HG03469 (cell line): ENCODE measurements around the gene RIOK2.
A peak's percentile ranks its signal among the peaks of the same experiment; 100 is the strongest.
"Not testable (repeated sequence)": the region's sequence is repeated elsewhere in the genome, so short reads cannot be mapped to it uniquely, and the experiment has no call there.

Experiments
- ATAC-seq: cut with Tn5 transposase; IDR thresholded peaks from one replicate; pipeline ENCODE4 v1.9.1; 2021; ENCODE audit warnings: mild to moderate bottlenecking, moderate library complexity, moderate number of reproducible peaks; ENCODE audit not compliant: unreplicated experiment

Gene RIOK2

DNA sequence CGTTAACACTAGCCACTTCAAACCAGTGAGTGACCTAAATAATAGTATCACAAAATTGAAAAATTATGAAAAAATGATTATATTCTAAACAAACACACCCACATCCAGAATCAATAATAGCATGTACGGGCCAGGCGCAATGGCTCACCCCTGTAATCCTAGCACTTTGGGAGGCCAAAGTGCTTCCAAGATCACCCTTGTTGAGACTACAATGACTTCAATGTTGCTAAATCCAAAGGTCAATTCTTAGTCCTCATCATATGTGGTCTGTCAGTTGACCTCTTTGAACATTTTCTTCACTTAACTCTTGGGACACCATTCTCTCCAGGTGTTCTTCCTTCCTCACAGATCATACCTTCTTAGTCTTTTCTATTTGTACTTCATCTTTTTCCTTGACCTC lies 11.3 kb downstream of the RIOK2 start:
- no peak for ATAC-seq

DNA sequence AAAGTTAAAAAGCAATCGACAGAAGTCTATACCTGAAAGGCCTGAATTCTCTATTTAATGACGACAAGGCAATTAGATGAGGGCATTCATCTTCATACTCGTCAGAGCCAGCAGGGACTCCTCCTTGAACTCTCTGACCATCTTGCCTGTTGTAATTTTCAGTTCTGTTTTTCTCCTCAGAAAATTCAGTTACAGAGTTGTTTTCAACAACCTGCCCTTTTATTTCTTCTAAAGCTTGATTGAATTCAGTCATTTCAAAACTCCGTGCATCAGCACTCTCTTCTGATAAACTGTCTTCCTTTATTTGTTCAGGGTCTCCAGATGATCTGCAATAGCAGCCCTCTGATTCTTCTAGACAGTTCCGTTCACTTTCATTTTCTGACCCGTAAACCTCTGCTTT lies 15.6 kb downstream of the RIOK2 start:
- peak; percentile 64 for ATAC-seq

GRCh38 chr5:97165726-97166125 lies 17.3 kb downstream of the RIOK2 start:
- ATAC-seq = no peak

DNA sequence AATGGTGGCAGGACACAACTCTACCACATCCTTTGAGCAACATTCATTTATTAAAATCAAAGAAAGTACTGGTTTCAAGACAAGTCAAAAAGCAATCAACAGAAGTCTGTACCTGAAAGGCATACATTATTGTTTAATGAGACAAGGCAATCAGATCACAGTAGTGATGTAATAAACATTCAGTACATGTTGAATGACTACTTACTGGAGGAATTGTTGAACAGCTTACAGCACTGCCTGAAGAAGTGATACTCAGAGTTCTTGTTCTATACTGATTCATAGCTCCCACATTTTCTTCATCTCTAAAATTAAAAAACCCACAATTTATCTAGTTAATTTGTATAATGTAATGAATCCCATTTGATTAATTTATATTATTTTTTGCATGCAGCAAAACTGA lies 18.2 kb downstream of the RIOK2 start:
- ATAC-seq = no peak

DNA sequence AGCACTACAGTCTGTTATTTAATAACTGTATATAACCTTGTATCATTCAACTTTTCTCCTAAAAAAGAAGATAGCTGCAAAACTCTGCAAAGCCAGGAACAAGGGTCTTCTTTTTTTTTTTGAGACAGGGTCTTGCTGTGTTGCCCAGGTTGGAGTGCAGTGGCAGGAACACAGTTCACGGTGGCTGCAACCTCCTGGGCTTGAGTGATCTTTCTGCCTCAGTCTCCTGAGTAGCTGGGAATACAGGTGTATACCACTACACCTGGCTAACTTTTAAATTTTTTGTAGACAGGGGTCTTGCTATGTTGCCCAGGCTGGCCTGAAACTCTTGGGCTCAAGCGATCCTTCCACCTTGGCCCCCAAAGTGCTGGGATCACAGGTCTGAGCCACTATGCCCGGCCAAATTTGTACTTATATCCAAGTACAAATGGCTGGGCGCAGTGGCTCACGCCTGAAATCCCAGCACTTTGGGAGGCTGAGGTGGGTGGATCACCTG lies 19.2 kb downstream of the RIOK2 start:
- ATAC-seq = no peak

DNA sequence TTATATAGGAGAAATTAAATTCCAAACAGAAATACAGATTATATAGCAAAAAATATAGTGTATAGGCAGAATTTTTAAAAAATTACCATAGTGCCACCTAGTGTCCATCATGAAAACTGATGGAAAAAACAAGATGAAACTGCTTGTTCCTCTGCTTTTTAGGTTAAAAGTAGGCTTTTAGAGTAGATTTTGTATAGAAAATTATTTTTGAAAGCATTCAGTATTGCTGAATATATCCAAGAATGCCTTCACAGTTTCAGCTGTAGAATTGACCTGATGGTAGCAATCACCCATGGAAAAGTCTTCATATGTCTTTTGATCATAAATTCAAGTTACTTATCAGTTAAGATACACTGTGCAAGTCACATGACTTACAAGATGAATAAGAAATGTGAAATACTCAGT lies 19.7 kb downstream of the RIOK2 start:
- ATAC-seq = no peak

GRCh38 chr5:97162045-97162444 lies 21.0 kb downstream of the RIOK2 start:
- peak; percentile 58 for ATAC-seq

DNA sequence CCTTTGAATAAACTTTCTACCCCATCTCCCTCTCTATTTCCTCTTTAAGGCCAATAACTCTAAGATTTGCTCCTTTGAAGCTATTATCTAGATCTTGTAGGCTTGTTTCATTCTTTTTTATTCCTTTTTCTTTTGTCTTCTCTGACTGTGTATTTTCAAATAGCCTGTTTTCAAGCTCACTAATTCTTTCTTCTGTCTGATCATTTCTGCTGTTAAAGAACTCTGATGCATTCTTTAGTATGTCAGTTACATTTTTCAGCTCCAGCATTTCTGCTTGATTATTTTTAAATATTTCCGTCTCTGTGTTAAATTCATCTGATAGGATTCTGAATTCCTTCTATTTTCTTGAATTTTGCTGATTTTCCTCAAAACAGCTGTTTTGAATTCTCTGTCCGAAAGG lies 25.4 kb downstream of the RIOK2 start:
- no peak for ATAC-seq

GRCh38 chr5:97151370-97151769 lies 31.7 kb downstream of the RIOK2 start:
- no peak for ATAC-seq

DNA sequence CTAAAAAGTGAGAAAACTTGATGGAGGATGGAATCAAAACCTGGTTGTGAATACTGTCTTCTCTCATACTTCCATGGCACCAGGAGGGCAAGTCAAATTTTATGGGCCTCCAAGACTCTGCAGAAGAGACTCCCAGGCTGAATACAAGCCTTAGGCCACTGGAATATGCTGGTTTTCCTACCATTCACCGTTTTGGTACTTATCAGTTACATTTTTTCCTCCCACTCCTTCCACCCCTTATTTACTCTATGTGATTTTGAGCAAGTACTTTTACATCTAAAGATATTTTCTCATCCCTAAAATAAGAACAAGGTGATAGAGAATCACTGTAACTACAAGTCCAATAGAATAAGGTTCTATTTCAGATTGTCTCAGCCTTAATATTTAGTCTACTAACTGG lies 32.6 kb downstream of the RIOK2 start:
- ATAC-seq = no peak

- ATAC-seq = no peak
These were observed 33.3 kb downstream of the RIOK2 start for GRCh38 chr5:97149709-97150108.

- ATAC-seq = no peak
These were observed 34.8 kb downstream of the RIOK2 start for GRCh38 chr5:97148288-97148687.

DNA sequence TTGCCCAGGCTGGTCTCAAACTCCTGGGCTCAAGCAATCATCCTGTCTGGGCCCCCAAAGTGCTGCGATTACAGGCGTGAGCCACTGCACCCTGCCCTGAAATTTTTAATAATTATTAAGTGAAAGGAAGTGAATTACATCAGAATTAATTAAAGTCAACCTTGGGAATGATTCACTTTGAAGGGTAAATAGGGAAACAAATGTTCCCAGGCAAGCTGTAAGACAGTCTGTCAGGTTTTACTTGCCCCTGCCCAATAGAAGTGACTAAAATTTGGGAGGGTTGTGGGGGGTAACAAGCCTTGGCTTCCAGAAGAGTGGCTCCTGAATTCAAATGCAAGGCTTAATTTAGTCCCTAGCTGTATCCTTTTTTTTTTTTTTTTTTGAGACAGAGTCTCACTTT lies 39.3 kb downstream of the RIOK2 start:
- no peak for ATAC-seq

GRCh38 chr5:97142521-97143254 lies 40.4 kb downstream of the RIOK2 start, which contains the start of gene LIX1:
TSS of gene LIX1 (minus strand) at chr5:97142611. CDS start at chr5:97142576, 35 bp downstream.
- peak; percentile 76 for ATAC-seq

DNA sequence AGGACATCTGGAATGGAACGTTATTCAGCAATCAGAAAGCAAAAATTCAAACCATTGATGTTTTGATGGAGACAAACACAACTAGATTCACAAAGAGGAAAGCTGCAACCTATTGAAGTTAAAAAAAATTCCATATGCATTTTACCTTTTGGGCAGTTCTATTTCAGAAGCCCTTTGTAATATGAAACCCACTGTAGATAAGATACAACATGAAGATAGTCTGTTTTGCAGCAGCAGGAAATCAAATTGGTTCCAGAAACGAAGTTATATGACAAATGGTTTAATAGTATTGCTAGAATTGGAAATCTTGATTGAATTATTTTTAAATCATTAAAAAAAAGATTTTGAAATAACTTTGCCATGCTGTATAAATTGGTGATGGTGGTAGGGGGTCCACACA lies 41.5 kb downstream of the RIOK2 start:
- ATAC-seq = no peak

GRCh38 chr5:97141031-97141430 lies 42.0 kb downstream of the RIOK2 start:
- ATAC-seq = no peak

DNA sequence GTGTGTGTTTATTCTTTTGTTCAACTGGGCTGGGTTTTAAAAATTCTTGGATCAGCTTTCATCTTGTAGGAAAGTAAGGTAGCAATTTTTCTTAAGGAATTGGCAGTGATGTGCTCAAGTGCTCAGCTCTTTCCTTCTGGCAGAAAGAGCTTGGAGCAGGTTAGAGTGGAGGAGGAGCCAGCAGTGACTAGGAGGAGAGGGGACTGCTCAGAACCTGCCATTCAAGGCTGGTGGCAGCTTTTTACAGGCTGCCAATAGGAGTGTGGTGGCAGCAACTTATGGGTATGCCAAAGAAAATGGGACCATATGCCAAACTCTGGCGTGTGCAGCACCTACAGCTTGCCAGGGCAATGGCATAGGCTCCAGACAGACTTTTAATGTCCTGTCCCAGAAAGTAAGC lies 42.8 kb downstream of the RIOK2 start:
- ATAC-seq = not testable (repeated sequence)

DNA sequence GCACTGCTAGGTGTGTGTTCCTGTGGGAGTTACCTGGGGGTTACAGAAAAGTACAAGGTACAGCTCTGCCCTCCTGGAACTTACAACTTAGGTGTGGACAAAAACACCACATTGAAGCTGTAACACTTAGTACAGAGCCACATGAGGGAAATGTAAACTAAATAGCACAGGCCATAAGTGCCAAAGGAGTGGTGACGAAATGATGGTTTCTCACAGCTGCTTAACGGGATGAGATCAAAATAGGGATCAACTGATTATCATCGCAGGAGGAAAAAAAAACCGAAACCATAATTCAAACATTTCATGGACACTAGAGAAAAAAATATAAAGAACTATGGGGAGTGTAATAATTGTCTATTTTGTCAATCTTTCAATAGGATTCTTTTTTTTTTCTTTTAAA lies 46.6 kb downstream of the RIOK2 start:
- ATAC-seq = no peak

DNA sequence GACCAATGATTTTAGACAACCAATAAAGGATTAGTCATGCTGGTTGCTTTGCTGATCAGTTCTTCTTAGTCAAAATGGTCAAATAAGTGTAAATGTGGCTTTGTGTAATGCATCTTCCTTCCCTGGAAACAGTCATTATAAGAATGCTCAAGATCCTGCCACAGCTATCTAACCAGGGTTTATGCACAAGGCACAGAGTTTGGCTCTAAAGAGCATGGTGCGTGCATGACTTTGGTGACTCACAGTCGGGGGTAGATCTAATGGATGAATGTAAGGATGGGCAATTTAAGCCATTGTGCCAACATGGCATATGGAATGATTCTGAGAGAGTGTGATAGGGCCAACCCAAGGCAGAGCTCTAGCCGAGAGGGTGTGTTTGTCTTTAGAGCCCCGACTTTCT lies 47.2 kb downstream of the RIOK2 start:
- ATAC-seq = no peak

GRCh38 chr5:97134634-97135033 lies 48.4 kb downstream of the RIOK2 start:
- ATAC-seq = no peak

GRCh38 chr5:97133101-97133500 lies 49.9 kb downstream of the RIOK2 start:
- ATAC-seq = no peak

- ATAC-seq = no peak
These were observed 51.1 kb downstream of the RIOK2 start for GRCh38 chr5:97131921-97132320.

- ATAC-seq = no peak
These were observed 51.8 kb downstream of the RIOK2 start for GRCh38 chr5:97131139-97131710.
